Astrocyte of the spinal cord (primary cell): ENCODE measurements around the gene S100Z.

ENCODE experiments used
- DNase-seq: peaks from one replicate; pipeline ENCODE4 v3.0.0; 2011; ENCODE audit warnings: low read depth, low spot score
- H3K4me3 ChIP-seq: 2 replicates; pipeline ENCODE4 v1.5.1; 2011; ENCODE audit warnings: low read depth, mild to moderate bottlenecking, low read length, moderate library complexity
- CTCF ChIP-seq: IDR thresholded peaks from 2 replicates; pipeline ENCODE4 v1.5.1; 2012; ENCODE audit warnings: low read depth, mild to moderate bottlenecking, low read length, inconsistent platforms
- in situ Hi-C: cut with HindIII; loops from 2 replicates; pipeline ENCODE4 v1.10.0; 2017; ENCODE audit warnings: low sequenced_read_pairs

The S100Z gene

GRCh38 chr5:76831110-76831452 lies 18.7 kb upstream of the S100Z start:
- DNase-seq, result peak; percentile 75
- in situ Hi-C loops, result no loop called here
- no peak for TF ChIP-seq CTCF
- H3K4me3 ChIP-seq, result no peak overlapping the region

- no peak overlapping the region for H3K4me3 ChIP-seq
- in situ Hi-C loops, result no loop called here
- TF ChIP-seq CTCF, result peak; percentile 34
- peak; percentile 29 for DNase-seq
These were observed 13.6 kb upstream of the S100Z start for GRCh38 chr5:76836181-76836580.

GRCh38 chr5:76836585-76836984 lies 13.2 kb upstream of the S100Z start:
- in situ Hi-C loops, result no loop called here
- DNase-seq, result no peak
- H3K4me3 ChIP-seq, result no peak overlapping the region
- TF ChIP-seq CTCF, result no peak

- no peak overlapping the region for H3K4me3 ChIP-seq
- in situ Hi-C loops, result no loop called here
- TF ChIP-seq CTCF, result no peak
- peak; percentile 86 for DNase-seq
These were observed 11.1 kb upstream of the S100Z start for GRCh38 chr5:76838481-76839261.

GRCh38 chr5:76841361-76841760 lies 8.5 kb upstream of the S100Z start:
- no peak for DNase-seq
- TF ChIP-seq CTCF, result no peak

GRCh38 chr5:76845890-76846289 lies 3.9 kb upstream of the S100Z start:
- in situ Hi-C loops, result no loop called here
- no peak for DNase-seq
- H3K4me3 ChIP-seq, result no peak overlapping the region
- TF ChIP-seq CTCF, result no peak

More at GRCh38 chr5:76841361-76841760, 8.5 kb upstream of the S100Z start:
- in situ Hi-C loops, result no loop called here
- H3K4me3 ChIP-seq, result no peak overlapping the region
